ENCODE results near the gene ERLEC1. TPM values are rescaled to one million over a fixed set of nuclear protein-coding genes. Genes with fewer than 3 reads are reported as not detected.
A peak's percentile ranks its signal among the peaks of the same experiment; 100 is the strongest.

Gene ERLEC1, protein sequence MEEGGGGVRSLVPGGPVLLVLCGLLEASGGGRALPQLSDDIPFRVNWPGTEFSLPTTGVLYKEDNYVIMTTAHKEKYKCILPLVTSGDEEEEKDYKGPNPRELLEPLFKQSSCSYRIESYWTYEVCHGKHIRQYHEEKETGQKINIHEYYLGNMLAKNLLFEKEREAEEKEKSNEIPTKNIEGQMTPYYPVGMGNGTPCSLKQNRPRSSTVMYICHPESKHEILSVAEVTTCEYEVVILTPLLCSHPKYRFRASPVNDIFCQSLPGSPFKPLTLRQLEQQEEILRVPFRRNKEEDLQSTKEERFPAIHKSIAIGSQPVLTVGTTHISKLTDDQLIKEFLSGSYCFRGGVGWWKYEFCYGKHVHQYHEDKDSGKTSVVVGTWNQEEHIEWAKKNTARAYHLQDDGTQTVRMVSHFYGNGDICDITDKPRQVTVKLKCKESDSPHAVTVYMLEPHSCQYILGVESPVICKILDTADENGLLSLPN
- 10 to 100 TPM; 70.3 to 73.2 TPM for total RNA-seq

DNA sequence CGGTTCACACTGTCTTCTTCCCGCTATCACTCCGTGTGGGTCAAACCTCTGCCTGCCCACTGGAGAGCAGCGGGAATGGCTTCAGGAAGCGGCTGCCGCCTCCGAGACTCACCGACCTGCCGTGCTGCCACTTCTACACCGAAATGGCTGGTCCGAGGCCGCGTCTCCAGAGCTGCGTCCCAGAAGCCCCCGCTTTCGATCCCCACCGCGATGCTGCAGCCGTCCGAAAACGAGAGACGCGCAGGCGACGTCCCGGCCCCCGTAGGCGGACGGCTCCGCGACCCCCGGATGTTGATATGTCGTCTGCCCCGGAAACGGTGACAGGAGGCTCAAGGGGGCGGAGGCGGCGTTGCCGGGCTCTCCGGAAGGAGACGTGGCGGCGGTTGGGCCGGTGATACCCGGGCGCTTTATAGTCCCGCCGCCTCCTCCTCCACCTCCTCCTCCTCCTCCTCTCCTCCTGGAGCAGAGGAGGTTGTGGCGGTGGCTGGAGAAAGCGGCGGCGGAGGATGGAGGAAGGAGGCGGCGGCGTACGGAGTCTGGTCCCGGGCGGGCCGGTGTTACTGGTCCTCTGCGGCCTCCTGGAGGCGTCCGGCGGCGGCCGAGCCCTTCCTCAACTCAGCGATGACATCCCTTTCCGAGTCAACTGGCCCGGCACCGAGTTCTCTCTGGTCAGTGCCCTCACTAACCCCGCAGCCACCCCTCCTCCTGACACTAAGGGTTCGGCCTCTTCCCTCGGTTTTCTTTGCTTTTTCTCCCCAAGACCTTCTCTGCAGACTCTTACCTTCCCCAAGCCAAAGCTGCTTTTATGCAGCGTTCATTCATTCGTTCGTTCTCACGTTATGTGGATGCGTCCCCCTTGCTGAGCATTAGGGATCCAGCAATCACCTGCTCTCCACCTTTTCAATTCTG is at the start of gene ERLEC1, which contains the start of gene ASB3:
ERLEC1 (plus strand) TSS at position 340 of the 909 bp plus-strand sequence; CDS start at position 507, 167 bp downstream.
ASB3 (minus strand) TSS at position 249 of the 909 bp plus-strand sequence. CDS start 21,381 bp downstream, outside the sequence.
- peak; percentile 86 for DNase-seq (ENCODE audit: low spot score)
- WGBS: under 1% methylated on average over 77 of the region's 77 CpGs
- peak within 1 kb of the TSS; percentile 75 to 84 for H3K4me3 ChIP-seq
- peak within 1 kb of the TSS; percentile 88 to 89 for H3K27ac ChIP-seq
- intact Hi-C loops (cut with DNase I): no loop called here
- TF ChIP-seq, protein P1, sequence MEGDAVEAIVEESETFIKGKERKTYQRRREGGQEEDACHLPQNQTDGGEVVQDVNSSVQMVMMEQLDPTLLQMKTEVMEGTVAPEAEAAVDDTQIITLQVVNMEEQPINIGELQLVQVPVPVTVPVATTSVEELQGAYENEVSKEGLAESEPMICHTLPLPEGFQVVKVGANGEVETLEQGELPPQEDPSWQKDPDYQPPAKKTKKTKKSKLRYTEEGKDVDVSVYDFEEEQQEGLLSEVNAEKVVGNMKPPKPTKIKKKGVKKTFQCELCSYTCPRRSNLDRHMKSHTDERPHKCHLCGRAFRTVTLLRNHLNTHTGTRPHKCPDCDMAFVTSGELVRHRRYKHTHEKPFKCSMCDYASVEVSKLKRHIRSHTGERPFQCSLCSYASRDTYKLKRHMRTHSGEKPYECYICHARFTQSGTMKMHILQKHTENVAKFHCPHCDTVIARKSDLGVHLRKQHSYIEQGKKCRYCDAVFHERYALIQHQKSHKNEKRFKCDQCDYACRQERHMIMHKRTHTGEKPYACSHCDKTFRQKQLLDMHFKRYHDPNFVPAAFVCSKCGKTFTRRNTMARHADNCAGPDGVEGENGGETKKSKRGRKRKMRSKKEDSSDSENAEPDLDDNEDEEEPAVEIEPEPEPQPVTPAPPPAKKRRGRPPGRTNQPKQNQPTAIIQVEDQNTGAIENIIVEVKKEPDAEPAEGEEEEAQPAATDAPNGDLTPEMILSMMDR (IDR thresholded peaks at IDR 0.05): peak in 1 of 4 experiments; percentile 17
- TF ChIP-seq POLR2AphosphoS5 (IDR thresholded peaks at IDR 0.05) (peak; percentile 89), POLR2A (IDR thresholded peaks at IDR 0.05) (peak; percentile 52)
- no peaks in the 10 kb centered on the region for H3K9me3 ChIP-seq
- H3K36me3 ChIP-seq: no peaks in the 10 kb centered on the region
- H3K27me3 ChIP-seq (replicated peaks; ENCODE audit: insufficient read depth): no peaks in the 10 kb centered on the region
- H3K4me1 ChIP-seq (replicated peaks): peaks cover 5% of the 10 kb centered on the region

DNA sequence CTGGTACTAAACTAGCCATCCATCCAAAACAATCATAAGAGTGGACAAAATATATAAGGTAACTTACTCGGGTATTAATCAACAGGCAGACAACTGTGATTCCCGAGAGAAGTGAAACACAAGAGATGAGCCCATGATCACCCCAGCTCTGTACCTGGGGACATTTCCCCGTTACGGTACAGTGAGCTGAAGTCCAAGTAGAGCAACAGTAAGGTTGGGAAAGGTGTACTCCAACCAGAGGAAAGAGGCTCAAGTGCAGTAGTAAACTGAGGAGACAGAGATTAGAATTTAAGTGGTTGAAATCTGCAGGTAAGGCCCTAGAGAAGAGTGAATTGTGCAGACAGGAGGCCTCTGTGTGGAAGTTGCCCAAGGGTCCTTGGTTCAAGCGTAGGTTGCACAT is 49.8 kb upstream of the ERLEC1 start:
- TF ChIP-seq POLR2A (IDR thresholded peaks at IDR 0.05) (no peak), POLR2AphosphoS5 (IDR thresholded peaks at IDR 0.05) (no peak)
- TF ChIP-seq, protein P1 (IDR thresholded peaks at IDR 0.05): no peak
- no peak overlapping the region for H3K4me3 ChIP-seq
- 98% methylated on average over 5 of the region's 5 CpGs for WGBS
- H3K9me3 ChIP-seq: no peaks in the 10 kb centered on the region
- no peaks in the 10 kb centered on the region for H3K27me3 ChIP-seq (replicated peaks; ENCODE audit: insufficient read depth)
- DNase-seq (ENCODE audit: low spot score): no peak
- H3K36me3 ChIP-seq: no peaks in the 10 kb centered on the region
- H3K4me1 ChIP-seq (replicated peaks): no peaks in the 10 kb centered on the region
- intact Hi-C loops (cut with DNase I): no loop called here
- H3K27ac ChIP-seq: no peak overlapping the region

DNA sequence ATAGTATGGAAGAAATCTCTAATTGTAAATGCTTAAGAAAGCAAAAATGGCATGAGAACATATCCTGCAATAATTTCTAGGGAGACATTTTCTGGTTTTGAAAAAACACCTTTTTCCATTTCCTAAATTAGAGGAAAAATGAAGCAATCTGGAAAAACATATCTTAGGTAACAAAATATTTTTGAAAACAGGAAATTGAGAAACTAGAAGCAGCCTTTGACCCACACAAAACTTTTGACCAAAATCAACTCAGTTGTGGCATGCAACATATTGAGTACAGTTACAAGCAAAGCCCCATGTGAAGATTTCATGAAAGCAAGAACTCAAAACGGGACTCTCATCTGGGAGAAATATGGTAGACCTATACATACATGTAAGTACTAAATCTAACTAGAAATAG is 47.8 kb upstream of the ERLEC1 start:
- intact Hi-C loops (cut with DNase I): no loop called here
- no peak for TF ChIP-seq POLR2AphosphoS5 (IDR thresholded peaks at IDR 0.05)
- TF ChIP-seq, protein P1 (IDR thresholded peaks at IDR 0.05): no peak
- no peak for TF ChIP-seq POLR2A (IDR thresholded peaks at IDR 0.05)
- no peak for DNase-seq (ENCODE audit: low spot score)
- Histone ChIP-seq H3K27ac (no peak overlapping the region), H3K9me3 (no peaks in the 10 kb centered on the region), H3K27me3 (replicated peaks; ENCODE audit: insufficient read depth) (no peaks in the 10 kb centered on the region), H3K4me3 (no peak overlapping the region), H3K36me3 (no peaks in the 10 kb centered on the region), H3K4me1 (replicated peaks) (no peaks in the 10 kb centered on the region)
- 78% methylated on average over 1 of the region's 1 CpG for WGBS

DNA sequence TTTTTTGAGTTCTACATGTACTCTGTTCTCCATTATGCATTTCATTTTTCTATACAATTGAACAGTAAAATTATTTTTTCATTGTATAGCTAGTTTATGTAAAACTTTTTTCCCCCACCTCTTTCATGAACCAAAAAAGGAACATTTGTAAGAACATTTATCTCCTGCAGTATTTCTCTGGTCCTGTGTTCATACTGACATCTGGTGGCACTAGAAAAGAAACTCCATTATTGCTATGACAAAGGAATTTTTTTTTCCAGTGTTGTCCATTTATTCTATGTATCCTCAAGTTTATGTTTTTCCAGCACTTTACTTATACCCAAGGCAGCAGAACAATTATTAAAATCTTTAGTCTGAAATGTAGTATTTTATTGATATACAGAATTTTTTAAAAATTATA is 46.7 kb upstream of the ERLEC1 start:
- TF ChIP-seq POLR2A (IDR thresholded peaks at IDR 0.05): no peak
- TF ChIP-seq, protein P1 (IDR thresholded peaks at IDR 0.05): peak in 2 of 4 experiments; percentile 12 to 36
- intact Hi-C loops (cut with DNase I): no loop called here
- Histone ChIP-seq H3K9me3 (no peaks in the 10 kb centered on the region), H3K27me3 (replicated peaks; ENCODE audit: insufficient read depth) (no peaks in the 10 kb centered on the region), H3K36me3 (no peaks in the 10 kb centered on the region), H3K4me1 (replicated peaks) (no peaks in the 10 kb centered on the region), H3K4me3 (no peak overlapping the region), H3K27ac (no peak overlapping the region)
- no peak for DNase-seq (ENCODE audit: low spot score)

Data from prostate gland (tissue), 2 donors.